Calu3 (cell line): ENCODE measurements around the gene TYMS. TPM values are rescaled to one million over a fixed set of nuclear protein-coding genes. Genes with fewer than 3 reads are reported as not detected.

Experiments used
- BruUV-seq: library from RNA; stranded (reverse); fragments of 400-500 nt; replicated peaks from 2 replicates; lab custom pipeline; 2021; lab: Mats Ljungman, UMichigan
- CTCF ChIA-PET: fragments of 300-600 bp; sonication (Branson Sonifier 250); formaldehyde crosslinking; loops from one replicate; lab custom pipeline; 2022; ENCODE audit warnings: antibody characterized with exemption; lab: Charles Lee
- DNase-seq: peaks from one replicate; pipeline ENCODE4 v3.0.0; 2022
- H3K27ac Mint-ChIP-seq: one replicate; pipeline ENCODE4 v1.8.0; 2022; ENCODE audit warnings: mixed read lengths; ENCODE audit not compliant: unreplicated experiment
- H3K27me3 Mint-ChIP-seq: one replicate; pipeline ENCODE4 v1.8.0; 2022; ENCODE audit warnings: mixed read lengths; ENCODE audit not compliant: unreplicated experiment
- H3K36me3 Mint-ChIP-seq: one replicate; pipeline ENCODE4 v1.8.0; 2022; ENCODE audit warnings: mild to moderate bottlenecking, moderate library complexity, mixed read lengths; ENCODE audit not compliant: insufficient read depth, unreplicated experiment
- H3K4me1 Mint-ChIP-seq: one replicate; pipeline ENCODE4 v1.8.0; 2022; ENCODE audit warnings: mild to moderate bottlenecking, low read depth, mixed read lengths; ENCODE audit not compliant: unreplicated experiment
- H3K4me3 Mint-ChIP-seq: one replicate; pipeline ENCODE4 v1.8.0; 2022; ENCODE audit warnings: mild to moderate bottlenecking, low read depth, moderate library complexity, mixed read lengths; ENCODE audit not compliant: unreplicated experiment
- H3K9me3 Mint-ChIP-seq: one replicate; pipeline ENCODE4 v1.8.0; 2022; ENCODE audit warnings: low read depth, mixed read lengths; ENCODE audit not compliant: unreplicated experiment
- intact Hi-C: fragments of 100-400 bp; cut with micrococcal nuclease; formaldehyde crosslinking; loops from one replicate; pipeline ENCODE4 v1.10.0; 2022; ENCODE audit not compliant: unreplicated experiment
- total RNA-seq: library from RNA; stranded (reverse); gene quantifications from 2 replicates; pipeline ENCODE4 v1.2.3, GENCODE V29; 2022
- TF ChIP-seq, protein P1 (sequence below): fragments of 200-600 bp; IDR thresholded peaks from one replicate; pipeline ENCODE4 v1.8.0; 2022; ENCODE audit warnings: antibody characterized with exemption; ENCODE audit not compliant: unreplicated experiment

Gene TYMS
- total RNA-seq, 1 experiment from 2014 or later = 84.1 TPM

- Mint-ChIP-seq H3K4me1 (peaks cover 13% of the 10 kb centered on the region), H3K4me3 (peak within 1 kb of the TSS; percentile 68), H3K9me3 (no peaks in the 10 kb centered on the region), H3K27me3 (no peaks in the 10 kb centered on the region), H3K27ac (peak within 1 kb of the TSS; percentile 32), H3K36me3 (peaks cover 32% of the 10 kb centered on the region)
- TF ChIP-seq, protein P1, sequence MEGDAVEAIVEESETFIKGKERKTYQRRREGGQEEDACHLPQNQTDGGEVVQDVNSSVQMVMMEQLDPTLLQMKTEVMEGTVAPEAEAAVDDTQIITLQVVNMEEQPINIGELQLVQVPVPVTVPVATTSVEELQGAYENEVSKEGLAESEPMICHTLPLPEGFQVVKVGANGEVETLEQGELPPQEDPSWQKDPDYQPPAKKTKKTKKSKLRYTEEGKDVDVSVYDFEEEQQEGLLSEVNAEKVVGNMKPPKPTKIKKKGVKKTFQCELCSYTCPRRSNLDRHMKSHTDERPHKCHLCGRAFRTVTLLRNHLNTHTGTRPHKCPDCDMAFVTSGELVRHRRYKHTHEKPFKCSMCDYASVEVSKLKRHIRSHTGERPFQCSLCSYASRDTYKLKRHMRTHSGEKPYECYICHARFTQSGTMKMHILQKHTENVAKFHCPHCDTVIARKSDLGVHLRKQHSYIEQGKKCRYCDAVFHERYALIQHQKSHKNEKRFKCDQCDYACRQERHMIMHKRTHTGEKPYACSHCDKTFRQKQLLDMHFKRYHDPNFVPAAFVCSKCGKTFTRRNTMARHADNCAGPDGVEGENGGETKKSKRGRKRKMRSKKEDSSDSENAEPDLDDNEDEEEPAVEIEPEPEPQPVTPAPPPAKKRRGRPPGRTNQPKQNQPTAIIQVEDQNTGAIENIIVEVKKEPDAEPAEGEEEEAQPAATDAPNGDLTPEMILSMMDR = peak; percentile 91
- DNase-seq = peak; percentile 96
- no TSS peak for BruUV-seq
- CTCF ChIA-PET = interaction anchor here (0.5 to 1.7 kb wide), 10 partner anchors 9 to 127 kb away, joined by 3 to 16 read pairs (median 5); partner anchors contain the start of gene TYMS
- intact Hi-C loops = no loop called here
These were observed 55.1 kb downstream of the TYMS start, which contains the start of gene ENOSF1 for GRCh38 chr18:712401-713134. TSS of gene ENOSF1 (minus strand) at chr18:712630. CDS start at chr18:712587, 43 bp downstream.

DNA sequence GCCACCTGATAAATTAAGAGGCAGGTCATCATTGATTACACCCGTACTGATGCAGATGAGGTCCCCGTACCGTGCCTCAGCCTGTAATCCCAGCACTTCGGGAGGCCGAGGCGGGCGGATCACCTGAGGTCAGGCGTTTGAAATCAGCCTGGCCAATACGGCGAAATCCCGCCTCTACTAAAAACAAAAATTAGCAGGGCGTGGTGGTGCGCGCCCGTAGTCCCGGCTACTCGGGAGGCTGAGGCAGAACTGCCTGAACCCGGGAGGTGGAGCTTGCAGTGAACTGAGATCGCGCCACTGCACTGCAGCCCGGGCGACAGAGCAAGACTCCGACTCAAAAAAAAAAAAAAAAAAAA, 55.7 kb downstream of the TYMS start:
- no peaks in the 10 kb centered on the region for H3K9me3 Mint-ChIP-seq
- H3K4me1 Mint-ChIP-seq = peaks cover 13% of the 10 kb centered on the region
- TF ChIP-seq, protein P1 = no peak
- intact Hi-C loops = no loop called here
- H3K27me3 Mint-ChIP-seq = no peaks in the 10 kb centered on the region
- H3K36me3 Mint-ChIP-seq = peaks cover 32% of the 10 kb centered on the region
- H3K4me3 Mint-ChIP-seq = peak overlapping the region; percentile 68
- no peak for DNase-seq
- CTCF ChIA-PET = interaction anchor here (0.6 to 1.7 kb wide), 10 partner anchors 10 to 184 kb away, joined by 3 to 16 read pairs (median 5); partner anchors contain the start of gene TYMS
- no peak overlapping the region for H3K27ac Mint-ChIP-seq
- BruUV-seq = no TSS peak

DNA sequence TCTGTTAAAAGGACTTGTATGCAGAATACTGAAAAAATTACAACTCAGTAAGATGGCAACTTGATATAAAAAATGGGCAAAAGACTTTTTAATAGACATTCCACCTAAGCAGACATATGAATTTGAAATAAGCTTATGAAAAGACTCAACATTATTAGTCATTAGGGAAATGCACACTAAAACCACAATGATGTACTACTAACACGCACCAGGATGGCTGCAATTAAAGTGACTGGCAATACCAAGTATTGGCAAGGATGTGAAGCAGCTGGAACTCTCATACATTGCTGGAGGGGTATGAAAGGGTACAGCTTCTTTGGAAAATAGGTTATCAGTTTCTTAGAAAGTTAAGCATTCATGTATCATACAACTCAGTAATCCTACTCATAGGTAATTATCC, 58.2 kb downstream of the TYMS start:
- no peak for DNase-seq
- CTCF ChIA-PET = no interaction called here

DNA sequence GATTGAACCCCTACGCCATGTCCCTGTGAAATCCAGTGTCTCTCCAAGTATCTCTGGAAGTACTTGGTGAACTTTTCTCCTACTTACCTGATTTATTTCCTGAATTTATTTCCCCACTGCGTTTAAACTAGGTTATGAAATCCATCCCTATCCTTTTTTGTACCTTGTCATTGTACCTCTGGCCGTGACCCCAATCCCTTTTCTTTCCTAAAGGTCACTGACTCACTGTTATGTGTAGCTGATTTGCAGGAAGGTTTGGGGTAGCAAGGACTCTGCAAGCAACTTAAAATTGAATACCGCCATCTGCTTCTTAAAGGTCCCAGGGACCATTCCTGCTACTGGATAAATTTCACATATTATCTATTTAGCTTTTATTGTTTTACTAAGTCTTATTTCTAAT, 59.5 kb downstream of the TYMS start:
- H3K27me3 Mint-ChIP-seq = no peaks in the 10 kb centered on the region
- no peak overlapping the region for H3K4me3 Mint-ChIP-seq
- no peak overlapping the region for H3K27ac Mint-ChIP-seq
- TF ChIP-seq, protein P1 = no peak
- H3K9me3 Mint-ChIP-seq = no peaks in the 10 kb centered on the region
- peaks cover 19% of the 10 kb centered on the region for H3K36me3 Mint-ChIP-seq
- BruUV-seq = no TSS peak
- no peaks in the 10 kb centered on the region for H3K4me1 Mint-ChIP-seq
- CTCF ChIA-PET = no interaction called here
- intact Hi-C loops = no loop called here
- no peak for DNase-seq

More for the DNA sequence above, 58.2 kb downstream of the TYMS start:
- Mint-ChIP-seq H3K9me3 (no peaks in the 10 kb centered on the region), H3K4me1 (no peaks in the 10 kb centered on the region), H3K27me3 (no peaks in the 10 kb centered on the region), H3K27ac (no peak overlapping the region), H3K4me3 (no peak overlapping the region), H3K36me3 (peaks cover 30% of the 10 kb centered on the region)
- TF ChIP-seq, protein P1 = no peak
- intact Hi-C loops = no loop called here
- no TSS peak for BruUV-seq

Other genes with a start within 250 kb of the TYMS start
- gene COLEC12, start 157.0 kb upstream of the TYMS start, total RNA-seq = not detected in 2 replicates
- gene CETN1, start 77.3 kb upstream of the TYMS start, total RNA-seq = not detected in 2 replicates
- gene CLUL1, start 60.7 kb upstream of the TYMS start, total RNA-seq = 0.64 TPM in 1 of 2 replicates, not detected in the other
- gene ENOSF1, start 55.0 kb downstream of the TYMS start, total RNA-seq = 88.5 and 102 TPM in 2 replicates
- 58.4 and 61.2 TPM in 2 replicates for gene YES1, start 154.6 kb downstream of the TYMS start, total RNA-seq
- not detected in 2 replicates for gene ADCYAP1, start 247.2 kb downstream of the TYMS start, total RNA-seq